NCI-H2171 treated with DMSO at 0.1 percent for 48 hours (cell line): ENCODE data around the gene SLC38A6.

Experiments
- DNase-seq: peaks from one replicate; lab custom pipeline; 2025; lab: John Stamatoyannopoulos, UW

SLC38A6 gene

DNA sequence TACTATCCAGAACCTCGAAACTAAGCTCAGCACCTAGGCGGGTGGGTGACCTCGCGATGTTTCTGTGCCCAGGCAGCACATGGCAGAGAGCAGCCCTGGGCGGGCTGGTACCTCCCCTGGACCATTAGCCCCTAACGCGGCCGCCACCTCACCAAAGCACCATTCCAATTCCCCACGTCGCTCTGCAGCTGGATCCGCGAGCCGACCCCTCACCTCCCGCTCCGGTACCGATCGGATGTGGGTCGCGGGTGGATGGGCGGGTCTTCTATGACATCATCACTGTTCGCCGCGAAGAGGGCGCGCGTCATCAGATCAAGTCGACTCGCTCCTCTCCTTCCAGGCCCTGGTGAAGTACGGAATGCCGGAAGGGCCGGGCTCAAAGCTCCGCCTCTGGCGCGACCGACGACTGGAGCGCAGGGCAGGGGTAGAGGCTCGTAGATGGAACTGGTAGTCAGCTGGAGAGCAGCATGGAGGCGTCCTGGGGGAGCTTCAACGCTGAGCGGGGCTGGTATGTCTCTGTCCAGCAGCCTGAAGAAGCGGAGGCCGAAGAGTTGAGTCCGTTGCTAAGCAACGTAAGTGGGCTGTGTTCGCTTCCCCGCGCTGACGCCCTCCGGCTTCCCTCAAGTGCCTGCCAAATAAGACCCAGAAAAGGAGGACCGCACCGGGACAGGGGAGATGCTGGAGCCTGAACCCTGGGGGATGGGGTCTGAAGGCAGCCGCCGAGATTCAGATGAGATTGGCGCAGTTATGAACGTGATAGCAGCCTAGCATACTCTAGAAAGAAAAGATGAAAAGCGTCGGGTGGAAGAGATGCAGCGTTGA is at the start of gene SLC38A6, which contains the start of gene TRMT5:
TSS of gene SLC38A6 (plus strand) at position 435 of the 822 bp plus-strand sequence. CDS start at position 468, 33 bp downstream.
TSS of gene TRMT5 (minus strand) at position 269 of the 822 bp plus-strand sequence. CDS start at position 163, 106 bp downstream.
- peak; percentile 97 for DNase-seq

DNA sequence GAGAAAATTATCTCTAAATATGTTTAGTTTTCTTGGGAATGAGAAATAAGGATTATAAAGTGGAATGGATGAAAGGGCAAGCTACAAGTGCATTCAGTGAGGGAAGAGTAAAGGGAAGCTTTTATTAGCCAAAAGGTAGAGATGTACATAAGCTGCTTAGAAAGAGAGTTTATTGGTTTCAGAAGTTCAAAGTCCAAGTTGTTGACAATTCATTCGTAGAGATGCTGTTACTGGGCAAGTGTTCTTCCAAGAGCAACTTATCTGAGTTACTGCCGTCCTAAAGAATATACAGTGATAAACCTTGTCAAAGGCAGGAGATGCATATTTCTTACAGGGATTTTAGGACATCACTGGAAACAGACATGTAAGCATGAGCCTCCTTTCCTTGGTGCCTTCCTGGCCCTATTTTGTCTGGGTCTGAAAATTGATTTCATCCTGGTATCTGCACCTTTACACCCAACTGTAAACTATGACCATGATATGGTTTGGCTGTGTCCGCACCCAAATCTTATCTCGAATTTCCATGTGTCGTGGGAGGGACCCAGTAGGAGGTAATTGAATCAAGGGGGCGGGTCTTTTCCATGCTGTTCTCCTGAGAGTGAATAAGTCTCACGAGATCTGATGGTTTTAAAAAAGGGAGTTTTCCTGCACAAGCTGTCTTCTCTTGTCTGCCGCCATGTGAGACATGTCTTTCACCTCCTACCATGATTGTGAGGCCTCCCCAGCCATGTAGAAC is 47.0 kb upstream of the SLC38A6 start:
- no peak for DNase-seq

DNA sequence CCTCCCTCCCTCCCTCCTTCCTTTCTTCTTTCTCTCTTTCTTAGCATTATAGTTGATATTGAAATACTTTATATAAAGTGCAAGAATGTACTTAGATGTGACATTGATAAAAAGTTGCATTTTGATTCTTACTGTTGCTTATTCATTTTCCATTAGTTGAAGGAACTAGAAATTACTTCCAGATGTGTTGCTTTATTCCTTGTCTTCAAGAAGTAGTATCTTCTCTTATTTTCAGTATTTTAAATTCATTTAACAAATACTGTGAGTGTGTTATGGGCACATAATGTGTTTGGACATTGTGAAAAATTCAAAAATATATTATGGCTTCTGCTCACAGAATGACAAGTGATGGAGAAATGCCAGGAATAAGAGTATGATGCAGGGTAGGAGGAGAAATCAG is 45.7 kb upstream of the SLC38A6 start:
- no peak for DNase-seq

DNA sequence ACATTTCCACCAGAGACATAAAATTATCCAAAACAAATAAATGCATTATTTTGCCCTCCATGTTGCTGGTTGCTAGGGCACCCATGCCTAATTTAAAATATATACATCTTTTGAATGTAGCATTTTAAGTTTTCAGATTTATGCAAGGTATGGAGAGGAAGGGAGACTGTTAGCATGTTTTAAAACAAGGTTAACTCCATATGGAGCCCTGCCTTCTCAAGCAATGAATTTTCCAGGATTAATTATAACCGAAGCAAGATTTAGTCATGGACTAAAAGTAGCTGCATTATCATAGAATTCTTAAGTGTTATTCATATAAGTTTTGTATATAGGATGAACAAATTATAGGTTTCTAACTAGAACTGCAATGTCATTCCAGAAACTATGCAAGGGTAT is 37.4 kb upstream of the SLC38A6 start:
- DNase-seq = no peak

DNA sequence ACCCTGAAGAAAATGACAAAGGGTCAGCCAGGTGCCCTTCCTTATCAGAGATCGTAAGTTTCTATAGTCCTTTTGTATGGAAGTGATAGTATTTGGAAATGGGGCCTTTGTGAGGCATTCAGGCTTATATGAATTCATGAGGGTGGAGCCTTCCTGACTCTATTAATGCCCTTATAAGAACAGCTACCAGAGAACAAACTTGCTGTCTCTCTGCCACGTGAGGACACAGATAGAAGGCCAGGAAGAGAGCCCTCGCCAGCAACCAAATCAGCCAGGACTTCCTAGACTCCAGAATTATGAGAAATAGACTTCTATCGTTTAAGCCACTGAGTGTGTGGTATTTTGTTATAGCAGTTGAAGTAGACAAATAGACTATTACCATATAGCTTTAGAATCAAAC is 36.8 kb upstream of the SLC38A6 start:
- DNase-seq = no peak

DNA sequence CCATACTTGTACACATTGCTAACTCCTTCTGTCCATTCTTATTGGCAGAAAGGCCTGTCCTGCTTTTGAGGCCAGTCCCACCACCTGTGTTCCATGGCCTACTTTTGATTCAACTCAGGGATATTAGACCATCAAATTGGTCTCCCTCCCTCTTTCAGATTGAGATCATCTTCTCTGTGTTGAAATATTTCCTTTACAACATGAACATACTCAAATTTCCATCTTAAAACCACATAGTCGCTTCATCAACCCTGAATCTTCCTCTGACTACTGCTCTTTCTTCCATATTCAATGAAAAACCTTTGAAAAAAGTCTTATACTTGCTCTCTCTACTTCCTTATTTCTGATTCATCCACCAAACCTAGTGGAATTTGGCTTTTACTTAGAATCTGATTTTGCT is 35.1 kb upstream of the SLC38A6 start:
- no peak for DNase-seq

DNA sequence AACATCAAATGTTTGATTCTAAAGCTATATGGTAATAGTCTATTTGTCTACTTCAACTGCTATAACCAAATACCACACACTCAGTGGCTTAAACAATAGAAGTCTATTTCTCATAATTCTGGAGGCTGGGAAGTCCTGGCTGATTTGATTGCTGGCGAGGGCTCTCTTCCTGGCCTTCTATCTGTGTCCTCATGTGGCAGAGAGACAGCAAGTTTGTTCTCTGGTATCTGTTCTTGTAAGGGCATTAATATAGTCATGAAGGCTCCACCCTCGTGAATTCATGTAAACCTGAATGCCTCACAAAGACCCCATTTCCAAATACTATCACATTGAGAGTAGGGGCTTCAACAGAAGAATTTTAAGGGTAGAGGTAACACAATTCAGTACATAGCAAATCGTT is 34.3 kb upstream of the SLC38A6 start:
- no peak for DNase-seq

DNA sequence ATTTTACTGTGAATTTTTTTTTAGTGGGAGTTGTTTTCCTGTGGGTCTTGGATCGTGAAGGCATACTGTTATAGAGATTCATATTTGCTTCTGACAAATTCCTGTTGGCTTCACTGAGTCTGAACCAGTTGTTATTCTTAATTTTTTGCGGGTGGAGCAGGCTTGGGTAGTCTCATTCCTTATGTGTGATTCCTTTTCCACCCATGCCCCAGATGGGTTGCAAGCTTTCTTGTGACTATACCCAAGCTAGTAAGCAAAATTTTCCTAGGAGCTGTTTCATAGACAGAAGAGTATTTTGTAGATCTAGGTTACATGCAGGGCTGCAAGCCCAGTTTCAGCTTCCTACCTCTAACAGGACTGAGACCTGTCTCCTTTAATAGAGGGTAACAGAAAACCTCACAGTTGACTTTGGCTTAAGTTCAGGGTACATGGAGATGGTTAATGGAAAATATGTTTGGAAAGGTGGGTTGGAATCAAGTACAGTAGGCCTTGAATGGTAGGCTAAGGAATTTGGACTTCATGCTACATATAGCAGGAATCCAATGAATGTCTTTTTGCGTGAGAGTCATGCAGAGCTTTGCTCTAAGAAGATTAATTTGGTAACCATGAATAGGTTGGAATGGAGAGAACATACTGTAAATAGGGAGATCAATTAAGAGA is 29.1 kb upstream of the SLC38A6 start:
- no peak for DNase-seq

DNA sequence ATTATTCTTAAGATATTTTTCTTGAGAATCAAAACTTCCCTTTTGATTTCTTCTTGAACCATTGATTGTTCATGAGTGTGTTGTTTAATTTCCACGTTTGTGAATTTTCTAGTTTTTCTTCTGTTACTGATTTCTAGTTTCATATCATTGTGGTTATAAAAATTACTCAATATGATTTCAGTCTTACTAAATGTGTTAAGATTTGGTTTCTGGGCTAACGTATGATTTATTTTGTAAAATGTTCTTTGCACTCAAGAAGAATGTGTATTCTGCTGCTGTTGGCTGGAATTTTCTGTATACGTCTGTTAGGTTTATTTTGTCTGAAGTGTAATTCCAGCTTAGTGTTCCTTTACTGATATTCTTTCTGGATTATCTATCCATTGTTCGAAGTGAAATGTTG is 24.8 kb upstream of the SLC38A6 start:
- no peak for DNase-seq

DNA sequence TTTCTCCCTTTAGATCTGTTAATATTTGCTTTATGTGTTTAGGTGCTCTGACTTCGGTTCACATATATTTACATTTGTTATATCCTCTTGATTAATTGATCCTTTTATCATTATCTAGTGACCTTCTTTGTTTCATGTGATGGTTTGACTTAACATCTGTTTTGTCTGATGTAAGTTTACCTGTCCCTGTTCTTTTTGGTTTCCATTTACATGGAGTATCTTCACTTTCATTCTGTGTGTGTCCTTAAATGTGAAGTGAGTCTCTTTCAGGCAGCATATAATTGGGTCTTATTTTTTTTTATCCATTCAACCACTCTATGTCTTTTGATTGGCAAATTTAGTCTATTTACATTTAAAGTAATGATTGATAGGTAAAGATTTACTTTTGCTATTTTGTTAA is 24.4 kb upstream of the SLC38A6 start:
- DNase-seq = no peak

DNA sequence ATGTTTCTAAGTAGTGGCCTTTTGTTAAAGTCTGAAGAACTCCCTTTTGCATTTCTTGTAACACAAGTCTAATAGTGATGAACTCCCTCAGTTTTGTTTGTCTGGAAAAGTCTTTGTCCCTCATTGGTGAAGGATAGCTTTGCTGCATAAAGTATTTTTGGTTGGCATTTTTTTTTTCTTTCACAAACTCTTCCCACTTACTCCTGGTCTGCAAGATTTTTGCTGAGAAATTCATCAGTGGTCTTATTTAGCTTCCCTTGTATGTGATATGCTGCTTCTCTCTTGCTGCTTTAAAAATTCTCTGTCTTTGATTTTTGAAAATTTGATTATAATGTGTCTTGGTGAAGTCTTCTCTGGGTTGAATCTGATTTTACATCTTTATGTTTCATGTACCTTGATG is 22.9 kb upstream of the SLC38A6 start:
- no peak for DNase-seq

DNA sequence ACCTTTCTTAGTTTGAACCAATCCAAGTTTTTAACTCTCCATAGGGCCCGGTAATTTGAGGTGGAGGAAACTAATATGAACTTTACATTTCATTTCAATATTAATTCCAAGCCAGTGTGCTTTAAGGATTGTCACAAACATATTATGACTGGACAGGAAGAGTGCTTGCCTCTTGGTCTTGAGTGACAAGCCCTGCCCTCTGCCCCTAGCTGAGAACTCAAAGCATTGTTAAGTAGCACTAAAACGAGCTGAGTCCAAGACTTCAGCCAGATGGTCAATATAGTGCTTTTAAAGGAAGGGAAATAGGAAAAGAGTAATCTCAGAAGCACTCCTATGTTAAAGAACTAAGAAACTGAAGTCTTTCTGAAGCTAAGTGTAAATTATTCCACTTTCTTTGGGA is 17.3 kb upstream of the SLC38A6 start:
- DNase-seq = no peak

DNA sequence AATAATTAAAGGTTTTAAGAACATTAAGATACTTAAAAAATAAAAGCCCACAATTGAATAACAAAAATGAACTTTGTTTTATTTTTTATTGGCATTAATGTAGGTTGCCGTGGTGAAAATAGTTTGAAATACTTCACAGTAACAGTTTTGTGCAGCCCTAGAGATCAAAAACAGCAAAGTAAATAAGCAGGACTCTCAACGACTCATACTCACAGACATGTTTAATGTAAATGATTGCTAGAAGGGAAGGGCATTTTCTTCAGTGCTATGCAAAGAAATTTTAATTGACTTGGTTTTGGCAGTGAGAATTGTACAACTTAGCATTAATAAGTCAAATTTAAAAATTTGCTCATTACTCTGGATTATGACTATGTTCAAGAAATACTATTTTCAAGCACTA is 16.1 kb upstream of the SLC38A6 start:
- no peak for DNase-seq

DNA sequence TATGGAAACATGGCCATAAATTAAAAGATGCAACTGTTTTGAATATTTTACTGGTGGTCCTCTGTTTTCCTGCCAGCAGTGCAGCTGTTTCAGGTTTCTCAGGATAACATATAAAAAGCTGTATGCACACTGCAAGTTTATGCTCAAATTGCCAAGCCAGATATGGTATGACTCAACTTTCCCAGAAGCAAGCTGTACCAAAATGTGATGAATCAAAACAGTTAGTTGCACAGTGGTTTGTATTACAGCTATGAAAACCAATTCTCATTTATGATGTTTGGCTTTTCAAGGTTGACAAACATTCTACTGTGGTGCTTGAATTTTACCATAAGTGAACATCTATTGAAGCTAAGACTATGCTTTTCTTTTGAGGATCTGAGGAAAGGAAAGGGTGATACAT is 15.6 kb upstream of the SLC38A6 start:
- no peak for DNase-seq

DNA sequence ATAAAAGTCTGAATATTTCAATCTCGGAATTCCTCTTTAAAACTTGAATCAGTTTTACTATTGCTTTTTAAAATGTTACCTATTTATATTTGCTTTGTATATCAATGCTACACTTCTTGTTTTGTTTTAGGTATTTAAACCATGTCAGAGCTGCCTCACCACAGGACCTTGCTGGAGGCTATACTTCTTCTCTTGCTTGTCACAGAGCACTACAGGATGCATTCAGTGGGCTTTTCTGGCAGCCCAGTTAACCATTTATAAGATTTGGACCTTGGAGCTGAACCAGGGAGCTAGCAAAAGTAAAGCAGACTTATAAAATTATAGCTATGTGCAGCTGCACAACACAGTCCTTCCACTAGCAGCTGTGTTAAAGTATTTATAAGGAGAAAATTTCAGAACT is 12.9 kb upstream of the SLC38A6 start:
- DNase-seq = no peak

DNA sequence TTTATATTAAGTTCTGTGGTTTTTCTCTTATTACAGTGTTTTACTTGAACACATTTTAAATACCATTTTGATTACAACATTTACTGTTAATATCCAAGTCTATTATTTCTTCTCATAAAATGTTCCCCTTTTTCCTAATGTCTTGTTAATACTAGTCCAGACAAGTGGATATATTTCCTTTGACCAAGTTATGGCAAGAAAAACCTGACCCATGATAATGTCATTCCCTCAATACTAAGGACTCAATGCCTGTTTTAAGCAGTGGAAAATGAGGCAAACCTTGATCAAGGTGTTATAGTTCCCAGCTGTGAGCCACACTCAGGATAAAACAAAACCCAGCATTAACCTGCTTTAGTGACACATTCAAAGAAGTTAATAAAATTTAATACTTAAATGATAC is 12.4 kb upstream of the SLC38A6 start:
- no peak for DNase-seq

DNA sequence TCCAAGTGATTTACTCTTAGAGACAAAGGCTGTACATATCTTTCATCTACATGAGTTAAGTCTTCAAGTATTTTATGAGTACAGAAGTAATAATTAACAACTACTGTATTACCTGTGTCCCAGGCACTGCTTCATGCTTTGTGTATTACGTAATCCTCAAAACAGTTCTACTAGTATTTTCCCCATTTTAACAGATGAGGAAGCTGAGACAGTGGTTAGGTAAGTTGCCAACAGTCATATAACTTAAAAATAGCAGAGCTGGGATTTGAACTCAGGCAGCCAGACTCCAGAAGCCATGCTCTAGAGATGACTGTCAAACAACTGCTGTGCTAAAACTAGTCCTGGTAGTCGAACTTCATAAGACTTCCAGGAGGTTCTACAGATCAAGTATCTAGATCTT is 10.9 kb upstream of the SLC38A6 start:
- no peak for DNase-seq

DNA sequence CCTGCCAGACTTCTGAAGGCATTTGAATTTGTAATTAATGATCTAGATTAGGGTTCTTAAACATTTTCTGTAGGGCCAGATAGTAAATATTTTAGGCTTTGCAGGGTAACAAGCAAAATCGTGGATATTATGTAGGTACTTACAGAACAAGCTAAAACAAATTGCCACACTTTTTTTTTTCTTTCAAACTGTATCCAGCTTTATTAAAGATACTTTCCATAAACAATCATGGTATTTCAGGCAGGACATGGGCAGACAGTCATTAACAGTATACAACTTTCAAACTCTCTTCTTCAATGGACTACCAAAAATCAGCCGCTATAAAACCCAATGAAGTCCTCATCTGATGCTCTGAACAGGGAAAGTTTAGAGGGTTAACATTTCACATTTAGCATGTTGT is 9.8 kb upstream of the SLC38A6 start:
- DNase-seq = no peak

DNA sequence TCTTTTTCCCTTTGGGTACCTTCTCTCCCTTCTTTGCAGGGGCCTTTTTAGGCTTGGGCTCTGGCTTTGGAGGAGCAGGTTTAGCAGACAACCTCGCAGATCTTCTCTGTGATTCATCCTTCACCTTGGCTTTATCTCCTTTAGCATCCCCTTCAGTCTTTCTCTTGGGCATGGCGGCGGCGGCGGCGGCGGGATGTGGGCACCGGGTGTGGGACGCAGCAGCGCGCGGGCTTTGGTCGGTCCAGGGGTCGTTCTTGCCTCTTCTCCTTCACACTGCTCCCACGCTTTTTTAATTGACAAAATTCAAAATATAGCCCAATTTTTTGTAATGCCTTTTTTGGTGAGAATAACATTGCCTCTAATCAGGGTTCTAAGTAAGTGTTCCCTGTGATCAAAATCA is 8.8 kb upstream of the SLC38A6 start:
- no peak for DNase-seq

DNA sequence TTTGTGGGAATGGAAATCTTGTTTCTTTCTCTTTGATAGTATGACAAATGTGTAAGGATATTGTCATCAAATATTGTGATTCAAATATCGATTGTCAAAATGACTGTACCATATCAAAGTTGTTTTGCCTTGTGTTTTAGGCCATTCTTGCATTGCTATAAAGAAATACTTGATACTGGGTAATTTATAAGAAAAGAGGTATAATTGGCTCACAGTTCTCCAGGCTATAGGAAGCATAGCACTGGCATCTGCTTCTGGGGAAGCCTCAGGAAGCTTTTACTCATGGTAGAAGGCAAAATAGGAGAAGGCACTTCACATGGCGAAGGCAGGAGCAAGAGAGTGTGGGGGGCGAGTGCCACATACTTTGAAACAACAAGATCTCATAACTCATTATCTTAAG is 8.0 kb upstream of the SLC38A6 start:
- no peak for DNase-seq

DNA sequence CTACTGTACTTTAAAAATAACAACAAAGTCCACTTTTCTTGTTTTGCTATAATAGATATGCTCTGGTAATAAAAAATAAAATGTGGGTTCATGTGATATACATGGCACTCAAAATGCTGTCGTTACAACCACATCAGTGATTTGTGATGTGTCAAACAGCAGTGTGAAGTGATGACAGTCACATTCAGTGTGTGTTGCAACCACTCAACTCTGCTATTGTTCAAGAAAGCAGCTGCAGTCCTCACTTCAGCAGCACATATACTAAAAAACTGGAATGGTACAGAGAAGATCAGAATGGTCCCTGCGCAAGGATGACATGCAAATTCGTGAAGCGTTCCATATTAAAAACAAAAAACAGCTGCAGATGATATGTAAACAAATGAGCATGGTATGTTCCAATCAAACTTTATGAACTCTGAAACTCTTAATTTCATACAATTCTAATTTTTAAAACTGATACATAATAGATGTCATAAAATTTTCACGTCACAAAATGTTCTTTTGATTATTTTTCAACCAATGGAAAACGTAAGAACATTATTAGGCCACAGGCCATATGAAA is 6.9 kb upstream of the SLC38A6 start:
- no peak for DNase-seq

DNA sequence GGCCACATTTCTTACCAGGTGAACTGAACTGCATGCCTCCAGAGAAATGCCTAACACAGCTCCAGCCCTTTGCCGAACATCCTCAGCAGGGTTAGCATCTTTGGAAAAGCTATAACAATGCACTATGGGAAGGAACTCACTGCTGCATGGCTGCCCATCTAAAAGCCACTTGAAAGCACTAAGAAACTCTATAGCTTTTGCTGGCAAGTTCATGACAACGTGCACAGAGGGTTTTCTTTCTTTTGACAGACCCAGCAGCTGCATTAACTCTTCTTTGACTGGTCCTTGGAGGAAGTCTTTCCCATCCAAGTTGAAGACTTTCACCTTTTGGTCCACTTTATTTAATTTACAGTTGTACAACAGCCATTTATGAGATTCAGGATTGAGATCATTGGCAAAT is 5.5 kb upstream of the SLC38A6 start:
- no peak for DNase-seq

DNA sequence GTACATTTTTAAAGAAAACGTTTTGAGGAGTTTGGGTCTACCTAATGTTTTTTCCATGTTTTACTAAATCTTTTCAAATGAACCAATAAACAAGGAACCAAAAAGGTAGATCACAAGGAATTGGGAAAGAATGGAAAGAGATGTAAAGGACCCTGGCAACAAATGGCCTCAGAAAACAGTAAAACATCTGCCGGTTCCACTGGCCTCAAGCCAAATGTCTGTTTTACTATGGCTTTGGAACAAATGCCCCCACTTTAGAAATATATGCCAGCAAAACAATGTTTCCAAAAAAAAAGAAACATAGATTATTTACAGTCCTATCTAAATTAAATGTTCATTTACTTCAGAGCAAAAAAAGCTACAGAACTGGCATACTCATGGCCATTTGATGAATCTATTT is 3.2 kb upstream of the SLC38A6 start:
- DNase-seq = peak; percentile 16
